ENCODE data around the gene WWOX.

- no peak for TF ChIP-seq CTCF (IDR thresholded peaks at IDR 0.05; ENCODE audit: insufficient read depth, low read depth, low read length)
- TF ChIP-seq EZH2 (IDR thresholded peaks at IDR 0.05; ENCODE audit: insufficient read depth, low read length) = no peak
Measured at GRCh38 chr16:78890373-78890895, 791.0 kb downstream of the WWOX start.
